DMS 273 treated with DMSO at 0.1 percent for 48 hours (cell line): ENCODE results near the gene ITGB1BP1.
"Not testable (repeated sequence)": the region's sequence is repeated elsewhere in the genome, so short reads cannot be mapped to it uniquely, and the experiment has no call there.

Source experiments
- DNase-seq: peaks from one replicate; lab custom pipeline; 2025; lab: John Stamatoyannopoulos, UW

ITGB1BP1 gene

DNA sequence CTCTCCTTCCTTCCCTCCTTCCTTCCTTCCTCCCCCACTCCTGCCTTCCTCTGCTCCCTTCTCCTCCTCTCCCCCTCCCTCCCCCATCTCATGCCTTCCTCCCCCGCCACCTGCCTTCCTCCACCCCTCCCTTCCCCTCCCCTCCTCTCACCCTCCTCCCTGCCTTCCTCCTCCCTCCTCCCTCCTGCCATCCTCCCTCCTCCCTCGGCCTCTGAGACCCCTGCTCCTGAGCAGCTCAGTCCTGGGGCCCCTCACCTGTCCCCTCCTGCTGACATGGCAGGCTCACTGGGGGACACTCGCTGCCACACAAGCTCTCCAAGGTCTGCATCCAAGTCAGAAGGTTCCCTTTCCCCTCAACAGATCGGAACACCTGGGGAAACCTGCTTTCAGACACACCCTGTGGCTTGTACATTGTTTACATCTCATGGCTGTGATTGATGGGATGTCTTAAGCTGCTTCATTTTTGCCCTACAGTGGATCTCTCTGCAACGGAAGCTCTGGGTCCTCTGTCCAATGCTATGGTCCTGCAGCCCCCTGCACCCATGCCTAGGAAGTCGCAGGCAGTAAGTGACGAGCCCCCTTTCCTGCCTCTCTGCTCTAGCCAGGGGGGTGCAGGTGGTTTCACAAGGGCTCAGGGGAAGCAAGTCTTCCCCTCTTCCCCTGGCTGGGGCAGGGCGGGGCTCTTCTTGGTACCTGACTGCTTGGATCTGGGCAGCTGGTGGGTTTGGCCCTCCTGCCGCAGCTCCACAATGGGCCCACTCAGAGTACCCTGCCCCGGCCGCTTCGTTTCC is 22.9 kb downstream of the ITGB1BP1 start:
- no peak for DNase-seq

- no peak for DNase-seq
Observed at GRCh38 chr2:9398881-9399780, 24.2 kb downstream of the ITGB1BP1 start.

GRCh38 chr2:9398251-9398650 is 25.1 kb downstream of the ITGB1BP1 start:
- DNase-seq, result not testable (repeated sequence)

- DNase-seq, result no peak
Observed at GRCh38 chr2:9397201-9397600, 26.1 kb downstream of the ITGB1BP1 start.

DNA sequence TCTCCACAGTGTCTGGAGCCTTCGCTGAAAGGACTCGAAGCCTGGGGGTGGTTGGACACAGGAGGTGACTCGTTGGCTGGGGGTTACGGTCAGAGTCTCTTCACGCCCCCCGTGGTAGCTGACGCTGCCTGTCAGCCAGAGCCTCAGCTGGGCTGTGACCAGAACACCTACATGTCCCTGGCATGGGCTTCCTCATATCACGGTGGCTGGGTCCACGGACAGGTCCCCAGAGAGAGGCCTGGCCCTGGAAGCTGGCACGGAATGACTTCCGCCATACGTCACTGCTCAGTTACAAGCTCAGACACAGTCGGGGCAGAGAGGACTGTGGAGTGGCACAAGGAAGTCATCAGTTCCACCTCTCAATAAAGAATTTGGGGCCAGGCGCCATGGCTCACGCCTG is 28.5 kb downstream of the ITGB1BP1 start:
- no peak for DNase-seq

- no peak for DNase-seq
Observed at GRCh38 chr2:9392898-9393765, 30.2 kb downstream of the ITGB1BP1 start.

DNA sequence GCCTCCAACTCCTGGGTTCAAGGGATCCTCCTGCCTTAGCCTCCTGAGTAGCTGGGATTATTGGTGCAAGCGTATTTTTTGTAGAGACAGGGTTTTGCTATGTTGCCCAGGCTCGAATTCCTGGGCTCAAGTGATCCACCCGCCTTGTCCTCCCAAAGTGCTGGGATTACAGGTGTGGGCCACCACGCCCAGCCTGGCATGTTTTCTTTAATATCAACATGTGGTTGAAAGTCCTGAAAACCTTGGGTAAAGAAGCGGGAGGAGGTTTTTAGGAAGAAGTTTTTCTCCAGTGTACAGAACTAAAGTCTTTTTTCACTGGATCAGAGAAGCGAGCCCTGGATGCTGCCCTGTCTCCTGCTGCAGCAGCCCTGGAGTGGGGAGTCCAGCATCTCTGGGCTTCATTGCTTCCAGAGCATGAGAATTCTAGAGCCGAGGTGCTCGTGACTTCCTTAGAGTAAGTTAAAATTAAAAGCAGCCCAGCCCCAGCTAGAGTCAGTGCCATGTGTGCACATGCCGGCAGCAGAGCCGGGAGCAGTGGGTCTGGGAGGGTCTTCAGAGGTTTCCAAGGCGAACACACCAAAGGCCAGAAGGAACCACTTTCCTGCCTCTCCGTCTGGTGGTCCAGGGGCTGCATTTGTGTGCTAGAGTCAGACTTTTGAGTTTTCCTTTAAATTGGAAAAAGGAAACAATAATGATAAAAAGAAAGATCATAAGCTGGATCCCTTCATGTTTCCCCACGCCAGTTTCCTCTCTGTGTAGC is 31.2 kb downstream of the ITGB1BP1 start:
- no peak for DNase-seq

DNA sequence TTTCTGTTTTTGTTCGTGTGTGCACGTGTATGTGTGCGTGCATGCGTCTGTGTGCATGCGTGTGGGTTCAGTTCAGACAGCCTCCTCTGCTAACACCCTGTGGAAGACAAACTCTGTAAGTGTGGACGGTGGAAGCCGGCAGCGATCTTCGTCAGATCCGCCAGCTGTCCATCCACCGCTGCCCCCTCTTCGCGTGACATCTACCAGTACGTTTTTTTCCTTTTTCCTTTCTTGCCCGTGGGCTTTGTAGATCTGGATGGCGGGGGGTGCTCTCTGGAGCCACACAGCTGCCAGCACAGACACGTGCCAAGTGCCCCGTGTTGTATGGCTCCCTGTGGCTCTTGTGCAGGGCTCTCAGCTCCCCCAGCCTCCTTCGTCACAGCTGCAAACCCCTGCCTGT is 32.3 kb downstream of the ITGB1BP1 start:
- no peak for DNase-seq

DNA sequence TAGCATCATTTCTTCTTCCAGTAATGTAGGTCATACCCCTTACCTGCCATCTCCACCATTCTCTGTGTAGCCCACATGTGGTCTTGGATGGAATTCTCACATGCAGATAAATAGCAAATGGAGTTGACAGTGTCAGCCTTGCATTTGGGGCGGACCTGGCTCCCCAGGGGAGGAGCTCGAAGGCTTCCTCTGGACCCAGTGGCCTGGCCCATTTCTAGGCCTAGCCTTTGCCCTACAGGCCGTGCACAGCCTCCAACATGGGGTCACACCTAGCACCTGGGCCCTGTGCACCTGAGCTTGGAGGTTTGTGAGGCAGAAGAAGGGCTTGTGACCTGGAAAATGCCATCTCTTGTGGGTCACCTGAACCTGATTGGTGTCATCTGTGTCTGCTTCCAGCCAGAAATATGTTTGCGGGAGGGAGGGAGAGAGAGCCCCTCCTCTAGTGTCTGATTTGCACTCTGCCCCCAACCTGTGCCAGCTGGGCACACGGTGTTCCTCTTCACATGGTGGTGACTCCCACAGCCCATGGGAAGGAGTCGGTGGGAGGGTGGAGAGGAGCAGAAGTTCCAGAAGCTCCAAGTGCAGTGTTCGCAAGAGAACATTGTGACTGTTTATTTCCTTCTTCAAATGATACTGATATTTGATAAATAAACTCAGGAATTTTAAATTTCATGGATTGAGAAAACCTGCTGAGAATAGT is 33.0 kb downstream of the ITGB1BP1 start:
- DNase-seq, result no peak

- no peak for DNase-seq
Observed at GRCh38 chr2:9388950-9389911, 34.1 kb downstream of the ITGB1BP1 start.

DNA sequence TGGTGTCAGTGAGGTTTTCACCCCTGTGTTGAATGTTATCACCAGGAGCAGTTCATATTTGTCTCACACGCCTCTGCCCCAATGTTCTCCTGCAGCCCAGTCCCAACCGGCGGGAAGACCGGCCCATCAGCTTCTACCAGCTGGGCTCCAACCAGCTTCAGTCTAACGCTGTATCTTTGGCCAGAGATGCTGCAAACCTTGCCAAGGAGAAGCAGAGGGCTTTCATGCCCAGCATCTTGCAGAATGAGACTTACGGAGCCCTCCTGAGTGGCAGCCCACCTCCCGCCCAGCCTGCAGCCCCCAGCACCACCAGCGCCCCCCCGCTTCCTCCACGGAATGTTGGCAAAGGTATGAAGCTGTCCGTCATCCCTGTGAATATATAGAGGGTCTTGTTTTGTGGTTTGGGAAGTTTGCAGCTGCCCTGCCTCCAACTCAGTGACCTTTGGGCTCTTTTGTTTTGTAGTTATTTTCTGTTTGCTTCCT is 35.1 kb downstream of the ITGB1BP1 start:
- no peak for DNase-seq

DNA sequence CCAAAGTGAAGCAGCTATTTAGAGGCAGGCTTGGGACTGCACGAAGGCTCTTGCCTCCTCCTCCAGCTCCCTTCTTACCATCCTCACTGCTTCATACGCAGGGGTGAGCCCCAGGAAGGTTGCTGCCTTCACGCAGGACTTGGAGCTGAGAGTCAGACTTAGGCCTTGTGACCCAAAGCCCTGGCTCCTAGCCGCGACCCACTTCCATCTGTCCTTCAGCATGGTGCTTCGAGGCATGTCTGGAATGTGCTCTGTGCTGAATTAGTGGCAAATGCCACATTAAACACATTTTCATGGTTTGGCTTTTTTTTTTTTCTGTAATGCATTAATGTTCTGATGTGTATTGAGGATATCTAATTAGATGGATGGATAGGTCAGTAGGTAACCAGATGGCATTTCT is 37.5 kb downstream of the ITGB1BP1 start:
- no peak for DNase-seq

DNA sequence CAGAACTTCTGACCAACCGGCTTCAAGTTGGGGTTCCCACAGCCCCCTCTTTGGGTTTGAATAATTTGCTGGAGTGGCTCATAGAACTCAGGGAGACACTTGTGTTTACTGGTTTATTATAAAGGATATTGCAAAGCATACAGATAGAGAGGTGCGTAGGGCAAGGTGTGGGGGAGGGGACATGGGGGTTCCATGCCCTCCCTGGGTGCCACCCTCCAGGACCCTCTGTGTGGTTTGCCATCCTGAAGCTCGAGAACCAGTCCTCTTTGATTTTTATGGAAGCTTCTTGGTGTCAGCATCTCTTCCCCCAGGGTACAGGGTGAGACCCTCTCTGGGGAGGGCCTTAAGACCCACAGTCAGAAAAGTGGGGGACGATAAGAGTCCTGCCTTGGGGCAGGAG is 38.8 kb downstream of the ITGB1BP1 start:
- DNase-seq, result no peak

DNA sequence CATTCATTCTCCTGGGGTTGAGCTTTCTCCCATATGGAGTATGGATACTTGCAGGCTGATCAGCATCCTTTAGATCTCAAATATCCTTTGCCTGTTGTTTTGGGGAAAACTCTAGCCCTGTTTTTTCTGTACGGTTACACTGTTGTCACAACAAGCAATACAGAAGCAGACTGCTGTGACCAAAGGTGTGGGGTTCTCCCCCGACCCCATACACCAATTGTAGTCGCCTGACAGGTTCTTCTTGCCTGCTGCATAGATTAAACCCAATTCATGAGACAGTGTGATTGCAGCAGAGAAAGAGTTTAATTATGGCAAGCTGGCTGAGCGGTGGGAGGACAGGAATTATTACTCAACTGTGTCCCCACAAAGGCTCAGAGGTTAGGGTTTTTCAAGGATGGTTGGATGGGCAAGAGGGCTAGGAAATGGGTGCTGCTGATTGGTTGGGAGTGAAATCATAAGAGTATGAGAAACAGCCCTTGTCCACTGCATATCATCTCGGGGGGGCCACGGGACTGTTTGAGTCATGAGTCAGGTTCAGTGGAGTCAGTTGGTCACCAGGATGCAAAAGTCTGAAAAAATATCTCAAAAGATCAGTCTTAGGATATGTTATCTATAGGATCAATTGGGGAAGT is 40.6 kb downstream of the ITGB1BP1 start:
- DNase-seq, result no peak

GRCh38 chr2:9380702-9381628 is 42.4 kb downstream of the ITGB1BP1 start:
- no peak for DNase-seq

DNA sequence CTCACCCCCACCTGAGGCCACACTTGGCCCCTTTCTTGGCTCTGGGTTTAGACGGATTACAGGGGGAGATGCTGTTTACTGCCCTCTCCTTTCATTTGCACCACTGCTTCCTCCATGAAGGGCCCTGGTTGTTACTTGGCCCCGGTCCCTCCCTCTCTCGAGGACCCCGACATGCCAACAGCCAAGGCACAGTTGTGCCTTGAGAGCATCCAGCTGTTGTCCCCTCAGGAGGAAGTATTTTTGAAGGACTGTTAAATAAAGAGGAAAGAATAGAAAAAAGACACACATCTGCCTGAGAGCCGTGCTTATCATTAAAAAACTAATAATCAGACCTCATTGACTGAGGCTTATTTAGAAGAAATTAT is 44.0 kb downstream of the ITGB1BP1 start:
- no peak for DNase-seq

DNA sequence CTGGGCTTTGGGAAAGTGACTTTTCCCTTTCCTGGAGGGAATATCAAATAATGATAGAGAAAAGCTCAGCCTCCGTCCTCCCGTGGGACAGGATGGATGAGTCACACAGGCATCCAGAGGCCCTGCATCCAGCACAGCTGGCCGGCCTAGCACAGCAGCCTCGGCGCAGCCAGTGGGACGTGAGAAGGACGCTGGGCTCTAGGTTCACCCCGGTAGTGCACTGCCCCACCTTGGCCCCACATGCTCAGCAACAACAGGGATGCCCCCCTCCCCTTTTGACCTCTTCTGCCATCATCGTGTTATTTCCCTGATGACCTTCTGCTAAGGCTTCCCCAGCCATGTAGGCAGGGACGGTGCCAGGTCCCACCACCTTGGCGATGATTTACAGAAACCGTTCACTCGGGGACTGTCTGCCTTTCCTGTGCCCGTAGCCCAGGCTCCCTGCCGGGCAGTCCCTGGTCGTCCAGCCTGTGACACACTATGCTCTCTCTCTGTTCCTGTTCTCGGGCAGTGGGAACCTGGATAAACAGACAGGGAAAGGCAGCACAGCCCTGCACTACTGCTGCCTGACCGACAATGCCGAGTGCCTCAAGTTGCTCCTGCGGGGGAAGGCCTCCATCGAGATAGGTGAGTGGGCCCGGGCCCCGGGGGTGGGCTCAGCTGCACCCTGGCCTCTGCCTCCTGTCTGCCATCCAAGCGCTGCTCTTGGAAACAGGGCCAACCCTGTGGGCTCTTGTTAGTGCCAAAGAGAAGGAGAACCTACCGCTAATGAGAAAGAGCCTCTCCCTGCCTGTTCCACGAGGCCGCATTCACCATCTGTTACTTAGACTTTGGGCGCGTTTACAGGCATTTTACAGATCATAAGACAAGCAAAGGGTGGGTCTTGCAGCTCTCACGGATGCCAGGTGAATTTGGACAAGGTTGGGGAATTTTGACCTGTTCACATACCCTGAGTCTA is 44.6 kb downstream of the ITGB1BP1 start:
- DNase-seq, result peak; percentile 59
